HL-60/S4 (cell line): Measurements from ENCODE around the gene SH3BP1.
"Not testable (repeated sequence)": the region's sequence is repeated elsewhere in the genome, so short reads cannot be mapped to it uniquely, and the experiment has no call there.

Experiments
- in situ Hi-C: fragments of 300-500 bp; cut with MboI; formaldehyde crosslinking; loops from 2 replicates; pipeline ENCODE4 v1.14.3; 2022; ENCODE audit warnings: low sequenced_read_pairs

SH3BP1 gene

DNA sequence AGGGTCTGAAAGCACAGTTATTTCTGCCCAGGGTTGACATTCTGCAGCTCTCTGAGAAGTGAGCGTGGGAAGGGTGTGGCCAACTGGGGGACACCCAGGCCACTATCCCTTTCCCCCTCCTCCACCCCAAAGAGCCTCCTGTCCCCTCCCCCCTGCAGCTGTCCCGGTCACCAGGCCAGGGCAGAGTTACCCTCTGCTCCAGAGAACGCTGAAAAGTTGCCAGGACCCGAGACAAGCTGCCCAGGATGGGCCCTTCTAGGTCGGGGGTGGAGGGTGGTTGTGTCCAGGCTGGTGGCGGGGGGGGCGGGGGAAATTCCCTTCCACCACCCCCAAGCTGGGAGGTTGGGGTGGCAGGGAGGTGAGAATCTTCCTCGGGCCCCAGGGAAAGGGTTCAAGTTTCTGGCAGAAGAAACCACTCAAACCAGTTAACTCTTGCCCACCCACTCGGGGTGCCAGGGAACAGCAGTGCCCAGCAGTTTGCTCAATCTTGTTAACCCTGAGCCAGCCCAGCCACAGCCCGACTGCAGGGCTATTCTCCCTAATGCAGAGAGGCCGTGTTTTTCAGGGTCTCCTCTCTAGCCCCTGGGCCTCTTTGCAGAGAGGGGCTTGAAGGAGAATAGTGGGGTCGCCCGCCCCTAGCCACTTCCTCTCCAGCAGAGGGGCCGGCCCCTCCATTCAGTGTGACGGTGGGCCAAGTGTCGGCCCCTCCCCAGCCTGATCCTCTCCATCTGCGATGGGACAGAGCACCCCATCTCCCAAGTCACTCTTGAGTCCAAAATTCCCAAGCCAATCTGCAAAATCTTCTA, 36.7 kb downstream of the SH3BP1 start:
- in situ Hi-C loops: no loop called here

- in situ Hi-C loops: no loop called here
These were observed 37.4 kb downstream of the SH3BP1 start for GRCh38 chr22:37676736-37677492.

- in situ Hi-C loops: no loop called here
These were observed 38.1 kb downstream of the SH3BP1 start for GRCh38 chr22:37677493-37677974.

DNA sequence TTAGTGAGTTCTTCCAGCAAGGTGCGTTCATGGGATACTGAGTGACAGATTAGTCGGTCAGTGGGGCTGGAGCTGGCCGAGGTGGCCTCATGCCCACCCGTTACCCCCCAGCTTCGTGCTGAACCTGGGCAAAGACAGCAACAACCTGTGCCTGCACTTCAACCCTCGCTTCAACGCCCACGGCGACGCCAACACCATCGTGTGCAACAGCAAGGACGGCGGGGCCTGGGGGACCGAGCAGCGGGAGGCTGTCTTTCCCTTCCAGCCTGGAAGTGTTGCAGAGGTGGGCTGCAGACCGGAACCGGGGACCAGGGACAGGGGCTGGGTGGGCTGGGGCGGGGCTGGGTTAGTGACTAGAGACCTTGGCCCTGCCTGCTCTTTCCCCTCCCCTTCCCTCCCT, 38.9 kb downstream of the SH3BP1 start:
- in situ Hi-C loops: no loop called here

GRCh38 chr22:37679670-37680069, 40.2 kb downstream of the SH3BP1 start:
- in situ Hi-C loops: no loop called here

DNA sequence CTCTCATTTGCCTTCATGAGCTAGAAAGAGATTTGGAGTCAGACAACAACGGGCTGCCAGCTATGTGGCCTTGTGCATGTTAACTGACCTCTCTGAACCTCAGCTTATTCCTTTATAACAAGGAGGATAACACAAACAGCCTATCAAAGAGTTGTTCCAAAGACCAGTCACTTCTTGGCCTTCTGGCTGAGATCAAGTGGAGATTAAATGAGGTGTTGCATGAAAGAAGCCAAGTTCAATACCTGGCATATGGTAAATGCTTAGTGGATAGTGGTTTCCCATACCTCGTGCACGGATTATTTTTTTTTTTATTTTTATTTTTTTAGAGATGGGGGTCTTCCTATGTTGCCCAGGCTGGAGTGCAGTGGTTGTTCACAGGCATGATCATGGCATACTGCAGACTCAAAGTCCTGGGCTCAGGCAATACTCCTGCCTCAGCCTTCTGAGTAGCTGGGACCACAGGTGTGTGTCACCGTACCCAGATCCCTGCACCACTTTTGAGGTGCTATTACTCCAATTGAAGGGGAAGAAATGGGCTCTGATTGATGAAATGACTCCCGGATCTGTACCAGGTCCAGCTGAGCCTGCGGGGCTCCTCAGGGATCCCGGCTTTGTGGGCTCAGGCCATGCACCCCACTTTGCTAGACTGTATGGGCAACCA, 40.9 kb downstream of the SH3BP1 start:
- in situ Hi-C loops: no loop called here

DNA sequence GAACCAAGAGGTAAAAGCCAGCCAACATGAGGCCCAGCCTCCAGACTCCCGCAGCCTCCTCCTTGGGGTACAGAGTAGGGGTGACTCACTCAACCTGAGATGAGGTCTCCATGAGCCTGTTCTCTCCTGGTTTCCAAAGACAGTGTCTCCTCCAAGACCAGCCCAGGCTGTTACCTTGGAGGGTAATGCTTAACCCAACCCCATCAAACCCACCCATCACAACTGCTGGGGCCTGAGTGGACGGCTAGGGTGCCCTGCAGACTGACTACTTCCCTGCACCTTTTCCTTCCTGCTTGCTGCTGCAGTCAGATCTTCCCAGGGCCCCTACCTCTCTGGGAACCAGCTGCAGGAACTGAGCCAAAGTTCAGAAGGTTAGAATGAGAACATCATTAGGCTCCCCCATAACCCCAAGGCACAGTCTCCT, 41.5 kb downstream of the SH3BP1 start:
- in situ Hi-C loops: no loop called here

- in situ Hi-C loops: no loop called here
These were observed 42.1 kb downstream of the SH3BP1 start for GRCh38 chr22:37681556-37682049.

- in situ Hi-C loops: no loop called here
These were observed 45.5 kb downstream of the SH3BP1 start for GRCh38 chr22:37684803-37685615.

GRCh38 chr22:37686002-37686982, 46.8 kb downstream of the SH3BP1 start, which contains the start of gene NOL12:
TSS of gene NOL12 (plus strand) at chr22:37686343. CDS start at chr22:37686393, 50 bp downstream.
- in situ Hi-C loops: no loop called here

DNA sequence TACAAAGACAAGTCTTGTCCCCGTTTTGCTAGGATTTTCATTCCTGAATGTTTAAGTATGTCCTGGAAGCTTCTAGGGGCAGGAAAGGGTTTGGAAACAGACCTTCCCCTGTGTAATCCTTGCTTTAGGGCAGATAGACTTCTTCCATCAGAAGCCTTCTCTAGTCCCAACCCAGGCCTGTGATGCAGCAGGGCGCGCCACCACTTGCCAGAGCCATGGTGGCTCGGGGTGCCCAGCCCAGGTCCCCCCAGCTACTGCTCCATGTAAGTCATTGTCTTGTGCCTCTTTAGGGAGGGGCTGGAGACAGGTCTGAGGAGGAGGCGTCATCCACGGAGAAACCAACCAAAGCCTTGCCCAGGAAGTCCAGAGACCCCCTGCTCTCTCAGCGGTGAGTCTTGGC, 50.9 kb downstream of the SH3BP1 start:
- in situ Hi-C loops: no loop called here

DNA sequence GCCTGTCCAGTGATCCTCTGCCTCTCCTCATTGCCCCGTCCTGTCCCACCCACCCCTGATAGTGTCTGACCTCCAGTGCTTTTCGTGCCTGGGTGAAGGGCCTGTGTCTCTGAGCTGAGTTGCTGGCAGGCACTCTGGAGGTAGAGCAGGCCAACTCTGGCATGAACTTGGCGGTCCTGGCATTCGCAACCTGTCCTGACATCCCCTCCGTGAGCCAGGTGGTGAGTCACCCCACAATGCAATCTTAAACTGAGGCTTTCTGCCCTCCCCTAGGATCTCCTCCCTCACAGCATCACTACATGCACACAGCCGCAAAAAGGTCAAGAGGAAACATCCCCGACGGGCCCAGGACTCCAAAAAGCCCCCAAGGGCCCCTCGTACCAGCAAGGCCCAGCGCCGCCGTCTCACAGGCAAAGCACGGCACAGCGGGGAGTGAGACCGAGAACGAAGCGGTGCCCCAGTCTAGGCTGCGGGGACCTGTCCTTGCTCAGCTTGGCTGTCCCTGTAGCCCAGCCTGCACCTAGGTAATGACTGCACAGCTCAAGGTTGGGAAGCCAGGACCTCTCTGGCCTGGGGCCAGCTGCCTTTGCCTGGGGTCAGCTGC, 51.5 kb downstream of the SH3BP1 start:
- in situ Hi-C loops: no loop called here

GRCh38 chr22:37692627-37693285, 53.3 kb downstream of the SH3BP1 start:
- in situ Hi-C loops: no loop called here

DNA sequence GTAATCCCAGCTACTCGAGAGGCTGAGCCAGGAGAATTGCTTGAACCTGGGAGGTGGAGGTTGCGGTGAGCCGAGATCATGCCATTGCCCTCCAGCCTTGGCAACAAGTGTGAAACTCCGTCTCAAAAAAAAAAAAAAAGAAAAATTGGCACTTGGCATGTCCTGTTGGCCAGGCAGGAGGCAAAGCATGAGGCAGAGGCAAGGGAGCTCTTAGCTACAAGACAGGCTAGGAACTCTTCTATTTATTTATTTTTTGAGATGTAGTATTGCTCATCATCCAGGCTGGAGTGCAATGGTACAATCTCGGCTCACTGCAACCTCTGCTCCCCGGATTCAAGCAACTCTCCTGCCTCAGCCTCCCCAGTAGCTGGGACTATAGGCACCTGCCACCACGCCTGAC, 54.7 kb downstream of the SH3BP1 start:
- in situ Hi-C loops: not testable (repeated sequence)

- in situ Hi-C loops: not testable (repeated sequence)
These were observed 56.8 kb downstream of the SH3BP1 start for GRCh38 chr22:37696260-37696656.

DNA sequence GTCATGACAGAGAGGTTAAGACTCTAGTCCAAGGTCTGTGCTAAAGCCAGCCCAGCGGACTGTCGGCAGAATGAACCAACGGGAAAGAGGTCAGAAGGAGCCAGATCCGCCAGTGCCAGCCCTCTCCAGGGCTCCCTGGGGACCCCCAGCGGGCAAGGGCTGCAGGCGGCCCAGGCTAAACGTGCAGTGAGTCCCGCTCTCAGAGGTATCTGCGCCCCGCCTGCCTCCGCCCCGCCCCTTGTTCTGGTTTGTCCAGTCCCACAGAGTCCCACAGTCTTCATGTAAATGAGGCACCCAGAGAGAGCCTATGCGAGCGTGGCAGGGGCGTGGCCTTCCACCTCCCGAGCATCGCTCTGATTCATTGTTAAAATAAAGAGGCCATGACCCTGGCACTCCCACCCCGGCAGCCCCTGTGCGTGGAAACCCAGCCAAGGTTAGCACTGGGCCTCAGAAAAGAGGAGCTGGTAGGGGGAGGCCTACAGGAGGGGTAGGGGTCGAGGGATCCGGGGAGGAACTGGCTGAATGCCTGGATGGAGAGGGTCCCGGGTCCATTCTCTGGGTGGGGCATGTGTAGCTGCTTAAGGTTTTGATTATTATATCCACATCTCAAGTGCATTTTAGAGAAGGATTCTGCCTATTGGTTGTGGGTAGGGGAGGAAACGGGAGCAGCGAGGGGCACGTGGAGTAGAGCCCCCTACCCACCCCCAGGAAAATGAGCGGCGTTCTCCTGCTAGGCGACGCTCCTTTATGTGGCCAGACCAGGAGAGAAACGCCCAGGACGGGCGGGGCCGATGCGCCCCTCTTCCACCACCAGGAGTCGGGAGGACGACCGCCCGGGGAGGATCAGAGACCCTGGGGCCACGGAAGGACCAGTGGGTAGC, 57.4 kb downstream of the SH3BP1 start, which contains the start of gene TRIOBP:
TSS of gene TRIOBP (plus strand) at position 392 of the 881 bp plus-strand sequence. CDS start 4,318 bp downstream, outside the sequence.
- in situ Hi-C loops: no loop called here

- in situ Hi-C loops: no loop called here
These were observed 58.0 kb downstream of the SH3BP1 start for GRCh38 chr22:37697538-37697835.
